Stimulated activated CD8-positive, alpha-beta memory T cell treated with anti-CD3 and anti-CD28 coated beads, Interleukin-7, amount 100 ng/mL, for 48 hours (primary cell): ENCODE measurements around the gene TXNIP.
"Not testable (repeated sequence)": the region's sequence is repeated elsewhere in the genome, so short reads cannot be mapped to it uniquely, and the experiment has no call there.

Experiments used
- DNase-seq, 2 donors: peaks; one replicate each; pipeline ENCODE4 v3.0.0-alpha.2; 2020; ENCODE audit warnings: low read depth in 1 of 2; ENCODE audit errors: extremely low read depth in 1 of 2

The TXNIP gene

GRCh38 chr1:145996433-145997015, at the start of gene TXNIP:
TXNIP (minus strand) TSS chr1:145996579; CDS start chr1:145996266, 313 bp downstream.
- peak; percentile 86 to 93 for DNase-seq

- DNase-seq = no peak
Observed at GRCh38 chr1:146039844-146040194, 43.4 kb upstream of the TXNIP start.

- peak; percentile 47 to 59 for DNase-seq
Observed at GRCh38 chr1:146036965-146037646, 40.7 kb upstream of the TXNIP start.

DNA sequence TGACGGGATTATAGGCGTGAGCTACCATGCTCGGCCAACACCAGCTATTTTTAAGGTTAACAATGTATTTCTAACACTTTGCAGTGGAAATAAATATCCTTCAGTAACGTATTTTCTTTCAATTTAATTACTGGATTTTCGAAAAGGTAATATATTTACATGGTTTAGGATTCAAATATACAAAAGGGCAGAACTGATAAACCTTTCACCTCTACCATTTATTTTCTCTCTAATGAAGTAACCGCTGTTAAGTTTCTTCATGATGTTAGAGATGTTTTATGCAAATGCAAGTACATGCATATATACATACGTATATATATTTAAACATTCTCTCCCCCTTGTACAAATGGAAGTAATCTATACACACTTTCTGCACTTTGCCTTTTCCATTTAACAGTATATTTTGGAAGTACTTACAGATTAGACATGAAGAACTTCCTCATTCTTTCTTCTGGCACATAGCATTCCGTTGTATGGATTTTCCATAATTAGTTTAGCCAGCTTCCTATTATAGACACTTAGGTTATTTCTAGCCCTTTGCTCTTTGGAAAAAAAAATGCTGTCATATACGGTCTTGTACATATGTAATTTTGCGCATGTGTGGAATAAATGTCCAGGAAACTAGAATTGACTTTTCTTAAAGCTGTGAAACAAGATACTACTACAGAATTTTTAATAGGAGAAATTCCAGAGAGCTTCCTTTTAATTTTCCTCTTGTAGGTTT, 40.0 kb upstream of the TXNIP start:
- no peak for DNase-seq

- no peak for DNase-seq
Observed at GRCh38 chr1:146035048-146035423, 38.7 kb upstream of the TXNIP start.

GRCh38 chr1:146032631-146033219, 36.3 kb upstream of the TXNIP start:
- DNase-seq = no peak

DNA sequence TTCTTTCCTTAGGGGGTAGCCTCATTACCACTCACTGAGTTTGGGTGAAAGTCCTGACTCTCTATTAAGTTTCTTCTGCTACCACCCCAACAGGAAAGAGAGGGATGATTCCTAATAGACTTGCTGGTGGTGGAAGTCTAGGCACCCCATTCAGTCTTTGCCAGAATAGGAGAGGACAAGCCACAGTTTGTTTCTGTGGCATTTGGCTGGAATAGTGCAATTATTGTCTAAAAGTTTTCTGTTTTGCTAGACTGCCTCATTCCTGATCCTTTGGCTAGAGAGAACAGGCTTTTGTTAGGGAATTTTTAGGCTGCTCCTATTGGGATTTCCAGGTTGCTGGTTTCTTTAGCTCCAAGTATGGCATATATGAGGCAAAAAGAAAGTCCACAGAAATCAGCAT, 35.1 kb upstream of the TXNIP start:
- DNase-seq = no peak

DNA sequence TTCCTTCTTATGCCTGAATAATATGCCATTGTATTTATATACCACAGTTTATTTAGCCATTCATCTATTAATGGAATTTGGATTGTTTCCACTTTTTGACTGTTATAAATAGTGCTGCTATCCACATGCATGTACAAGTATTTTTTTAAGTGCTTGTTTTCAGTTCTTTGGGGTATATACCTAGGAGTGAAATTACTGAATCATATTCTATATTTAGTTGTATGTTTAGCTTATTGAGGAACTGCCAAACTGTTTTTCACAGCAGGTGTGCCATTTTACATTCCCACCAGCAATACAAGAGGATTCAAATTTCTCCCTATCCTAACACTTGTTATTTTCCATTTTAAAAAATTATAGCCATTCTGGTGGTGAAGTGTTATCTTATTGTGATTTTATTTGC, 32.7 kb upstream of the TXNIP start:
- DNase-seq = no peak

GRCh38 chr1:146026650-146027049, 30.3 kb upstream of the TXNIP start:
- not testable (repeated sequence) for DNase-seq

DNA sequence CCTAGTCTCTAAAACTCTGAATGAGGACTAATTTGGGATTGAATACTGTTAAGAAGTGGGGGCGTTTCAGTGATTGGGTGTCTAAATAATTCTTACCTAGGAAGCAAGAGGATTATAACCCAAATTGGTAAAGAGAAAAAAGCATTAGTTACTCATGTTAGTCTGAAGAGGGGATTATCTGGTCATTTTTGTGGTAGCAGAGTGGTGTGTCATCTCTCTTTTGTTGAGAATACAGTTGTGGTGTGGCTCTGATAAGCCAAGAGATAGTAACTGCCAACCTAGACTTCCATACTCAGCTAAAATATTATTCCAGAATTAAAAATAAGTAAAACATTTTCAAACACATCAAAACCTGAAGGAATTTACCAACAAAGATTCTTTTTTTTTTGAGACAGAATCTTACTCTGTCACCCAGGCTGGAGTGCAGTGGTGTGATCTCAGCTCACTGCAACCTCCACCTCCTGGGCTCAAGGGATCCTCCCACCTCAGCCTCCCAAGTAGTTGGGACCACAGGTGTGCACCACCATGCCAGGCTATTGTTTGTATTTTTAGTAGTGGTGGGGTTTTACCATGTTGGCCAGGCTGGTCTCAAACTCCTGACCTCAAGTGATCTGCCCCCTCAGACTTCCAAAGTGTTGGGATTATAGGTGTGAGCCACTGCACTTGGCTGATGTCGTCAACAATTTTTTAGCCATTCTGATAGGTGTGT, 29.6 kb upstream of the TXNIP start:
- not testable (repeated sequence) for DNase-seq

DNA sequence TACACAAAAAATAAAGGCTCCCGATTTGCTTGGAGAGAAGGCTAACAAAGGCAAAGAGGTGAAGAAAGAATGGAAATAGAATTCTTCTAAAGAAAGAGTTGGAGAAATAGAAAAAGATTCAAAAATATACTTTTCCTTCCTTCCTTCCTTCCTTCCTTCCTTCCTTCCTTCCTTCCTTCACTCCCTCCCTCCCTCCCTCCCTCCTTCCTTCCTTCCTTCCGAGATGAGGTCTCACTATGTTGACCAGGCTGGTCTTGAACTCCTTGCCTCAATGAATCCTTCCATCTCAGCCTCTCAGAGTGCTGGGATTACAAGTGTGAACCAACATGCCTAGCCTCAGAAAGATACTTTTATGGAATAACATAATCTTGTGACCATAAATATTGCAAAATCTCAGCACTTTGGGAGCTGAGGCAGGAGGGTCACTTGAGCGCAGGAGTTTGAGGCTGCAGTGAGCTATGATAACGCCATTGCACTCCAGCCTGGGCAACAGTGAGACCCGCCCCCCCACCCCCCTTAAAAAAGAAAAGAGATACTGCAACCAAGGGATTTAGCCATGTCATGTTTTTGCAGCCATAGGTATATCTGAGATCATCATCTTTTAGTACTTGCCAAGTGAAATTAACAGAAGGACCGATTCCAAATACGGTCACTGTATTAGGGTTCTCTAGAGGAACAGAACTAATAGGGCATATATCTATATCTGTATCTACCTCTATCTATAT, 26.2 kb upstream of the TXNIP start:
- no peak for DNase-seq

- DNase-seq = no peak
Observed at GRCh38 chr1:146021622-146022402, 25.4 kb upstream of the TXNIP start, which contains the start of gene HJV. HJV (minus strand) TSS chr1:146021735; CDS start chr1:146020231, 1,504 bp downstream.

- DNase-seq = no peak
Observed at GRCh38 chr1:146021050-146021445, 24.7 kb upstream of the TXNIP start.

DNA sequence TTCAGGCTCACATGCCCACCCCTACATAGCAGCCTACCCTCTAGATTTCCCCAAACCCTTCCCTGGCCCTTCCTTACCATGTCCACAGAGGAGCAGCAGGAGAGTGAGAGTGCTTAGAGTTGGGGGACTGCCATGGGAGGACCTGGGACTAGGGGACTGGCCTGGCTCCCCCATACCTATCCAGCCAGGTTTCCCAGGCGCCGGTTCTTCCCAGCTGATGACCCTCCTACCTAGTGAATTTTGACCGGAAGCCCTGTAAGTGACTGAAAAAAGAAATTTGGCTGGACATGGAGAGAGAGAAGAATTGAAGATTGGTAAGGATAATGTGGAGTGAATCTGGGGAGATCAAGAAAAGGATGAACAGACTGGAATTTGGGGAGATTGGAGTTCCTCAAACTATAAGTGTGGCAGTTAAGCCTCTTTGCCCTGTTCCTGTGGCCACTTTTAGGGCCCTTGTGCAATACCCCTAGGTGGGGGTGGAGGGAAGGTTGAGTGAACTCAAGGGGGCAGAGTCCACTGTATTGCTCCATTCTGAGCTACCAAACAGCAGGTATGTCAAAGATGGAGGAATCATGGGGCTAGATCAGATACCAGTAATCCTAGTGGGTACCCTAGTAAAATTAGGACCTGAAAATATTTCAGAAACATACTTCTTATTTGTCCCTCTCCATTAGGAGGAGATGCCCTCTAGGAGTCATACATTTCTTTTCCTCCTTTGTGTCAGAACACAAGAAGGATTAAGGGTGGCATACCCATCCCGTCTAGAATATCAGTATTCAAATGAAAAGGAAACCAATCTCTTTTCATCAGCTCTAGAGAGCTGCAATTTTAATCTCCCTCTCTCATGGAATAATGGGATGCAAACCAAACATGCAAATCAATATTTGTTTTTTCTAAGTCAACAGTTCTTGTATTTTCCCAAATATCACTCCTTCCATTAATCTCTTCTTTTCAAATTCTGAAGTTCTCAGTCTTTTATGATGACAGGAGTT, 24.0 kb upstream of the TXNIP start:
- no peak for DNase-seq

GRCh38 chr1:146019231-146020057, 23.1 kb upstream of the TXNIP start:
- no peak for DNase-seq

DNA sequence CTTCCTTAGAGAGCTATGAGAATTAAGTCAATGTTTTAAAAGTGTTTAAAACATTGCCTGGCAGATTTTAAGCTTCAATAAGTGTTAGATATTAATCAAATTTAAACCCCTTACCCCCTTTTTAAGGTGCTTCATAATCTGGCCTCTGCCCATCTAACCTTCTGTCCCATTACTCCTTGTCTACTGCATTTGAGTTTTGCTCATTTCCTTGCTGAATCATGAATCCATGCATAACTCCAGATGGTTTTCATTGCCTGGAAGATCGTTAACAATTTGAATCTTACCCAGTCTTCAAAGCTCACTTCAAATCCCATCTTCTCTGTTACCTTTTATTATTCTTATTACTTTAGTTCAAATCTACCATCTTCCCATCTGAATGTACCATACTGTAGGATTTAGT, 20.5 kb upstream of the TXNIP start:
- DNase-seq = no peak

DNA sequence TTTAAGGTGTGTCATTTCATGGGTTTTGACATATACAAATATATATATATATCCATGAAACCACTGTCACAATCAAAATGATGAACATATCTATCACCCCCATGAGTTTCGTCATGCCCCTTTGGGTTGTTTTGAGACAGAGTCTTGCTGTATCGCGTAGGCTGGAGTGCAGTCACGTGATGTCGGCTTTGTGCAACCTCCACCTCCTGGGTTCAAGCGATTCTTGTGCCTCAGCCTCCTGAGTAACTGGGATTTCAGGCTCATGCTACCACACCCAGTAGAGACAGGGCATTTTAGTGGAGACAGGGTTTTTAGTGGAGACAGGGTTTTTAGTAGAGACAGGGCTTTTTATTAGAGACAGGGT, 17.2 kb upstream of the TXNIP start:
- DNase-seq = no peak
